Ovary (tissue), 3 donors: ENCODE measurements around the gene RNF152.

ENCODE experiments used
- EP300 ChIP-seq: sonication (generic); formaldehyde crosslinking; IDR thresholded peaks from one replicate; pipeline ENCODE4 v1.6.1; 2017; ENCODE audit warnings: antibody characterized with exemption
- TF ChIP-seq, protein P1 (sequence below), 3 donors: fragments of 450-650 bp in 2 of 3; fragments of 200-600 bp in 1 of 3; IDR thresholded peaks; one replicate each; pipeline versions ENCODE4 v1.5.1 to v1.8.0; 2016 to 2022; ENCODE audit warnings: antibody characterized with exemption in 3 of 3, mild to moderate bottlenecking in 1 of 3
- donor health status: DM: no; HTN: no; CAD: no.

DNA sequence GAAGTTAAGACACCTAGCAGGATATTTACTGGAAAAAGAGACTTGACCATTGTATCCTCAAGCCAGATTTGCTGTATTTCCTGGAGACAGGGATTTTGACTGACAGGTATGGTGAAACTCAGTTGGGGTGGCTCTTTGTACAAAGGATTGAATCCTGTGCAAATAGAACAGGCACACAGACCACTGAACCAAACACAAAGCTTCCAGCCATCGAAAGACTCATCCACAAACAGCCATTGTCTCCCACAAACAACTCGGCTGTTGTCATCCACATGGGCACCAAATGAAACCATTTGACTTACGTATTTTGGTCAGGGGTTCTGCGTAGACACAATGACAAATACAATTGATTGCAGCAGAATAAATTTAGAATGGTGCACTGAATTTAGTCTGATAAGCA lies 15.9 kb downstream of the RNF152 start:
- no peak for TF ChIP-seq EP300
- TF ChIP-seq, protein P1, sequence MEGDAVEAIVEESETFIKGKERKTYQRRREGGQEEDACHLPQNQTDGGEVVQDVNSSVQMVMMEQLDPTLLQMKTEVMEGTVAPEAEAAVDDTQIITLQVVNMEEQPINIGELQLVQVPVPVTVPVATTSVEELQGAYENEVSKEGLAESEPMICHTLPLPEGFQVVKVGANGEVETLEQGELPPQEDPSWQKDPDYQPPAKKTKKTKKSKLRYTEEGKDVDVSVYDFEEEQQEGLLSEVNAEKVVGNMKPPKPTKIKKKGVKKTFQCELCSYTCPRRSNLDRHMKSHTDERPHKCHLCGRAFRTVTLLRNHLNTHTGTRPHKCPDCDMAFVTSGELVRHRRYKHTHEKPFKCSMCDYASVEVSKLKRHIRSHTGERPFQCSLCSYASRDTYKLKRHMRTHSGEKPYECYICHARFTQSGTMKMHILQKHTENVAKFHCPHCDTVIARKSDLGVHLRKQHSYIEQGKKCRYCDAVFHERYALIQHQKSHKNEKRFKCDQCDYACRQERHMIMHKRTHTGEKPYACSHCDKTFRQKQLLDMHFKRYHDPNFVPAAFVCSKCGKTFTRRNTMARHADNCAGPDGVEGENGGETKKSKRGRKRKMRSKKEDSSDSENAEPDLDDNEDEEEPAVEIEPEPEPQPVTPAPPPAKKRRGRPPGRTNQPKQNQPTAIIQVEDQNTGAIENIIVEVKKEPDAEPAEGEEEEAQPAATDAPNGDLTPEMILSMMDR (IDR thresholded peaks at IDR 0.05) = no peak
